PFSK-1 (cell line): ENCODE results near the gene TYR.

ENCODE experiments used
- FOXP2 ChIP-seq: optimal IDR thresholded peaks from 2 replicates; pipeline ENCODE3; 2011; ENCODE audit warnings: borderline replicate concordance, control low read depth, inconsistent platforms; ENCODE audit not compliant: insufficient read depth; ENCODE audit errors: extremely low read length, extremely low read depth
- POLR2AphosphoS5 ChIP-seq: IDR thresholded peaks from 2 replicates; pipeline ENCODE4 v1.6.1; 2012; ENCODE audit warnings: low read depth, mild to moderate bottlenecking, control low read depth, low read length, moderate library complexity
- SIN3A ChIP-seq: IDR thresholded peaks from 2 replicates; pipeline ENCODE4 v1.6.1; 2012; ENCODE audit warnings: mild to moderate bottlenecking, low read length, moderate library complexity, borderline replicate concordance; ENCODE audit not compliant: insufficient read depth
- TAF1 ChIP-seq: IDR thresholded peaks from 2 replicates; pipeline ENCODE4 v1.6.1; 2012; ENCODE audit warnings: low read length, control low read depth, borderline replicate concordance; ENCODE audit not compliant: insufficient read depth
- TF ChIP-seq, protein P1 (sequence below), 2 experiments: IDR thresholded peaks; 2 replicates each; pipeline versions ENCODE4 v1.6.1 to v1.8.0; 2011 to 2012; ENCODE audit warnings: low read depth in 2 of 2, low read length in 2 of 2, control low read depth in 1 of 2, inconsistent platforms in 1 of 2, mild to moderate bottlenecking in 1 of 2, moderate library complexity in 1 of 2; ENCODE audit not compliant: insufficient read depth in 1 of 2

The TYR gene

DNA sequence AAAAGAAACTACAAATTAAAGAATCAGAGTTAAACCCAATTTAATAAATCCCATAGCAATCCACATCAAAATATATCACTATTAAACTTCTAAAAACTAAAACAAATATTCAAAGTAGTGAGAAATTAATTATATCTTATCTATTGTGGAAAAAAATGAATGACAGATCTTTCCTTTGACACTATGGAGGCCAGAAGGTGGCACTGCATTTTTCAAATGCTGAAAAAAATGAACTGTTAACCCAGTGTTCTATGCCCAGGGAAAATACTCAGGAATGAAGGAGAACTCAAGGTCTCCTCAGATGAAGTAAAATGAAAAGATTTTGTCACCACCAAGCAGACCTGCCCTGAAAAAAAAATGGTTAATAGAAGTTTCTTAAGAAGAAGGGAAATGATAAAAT, 27.7 kb downstream of the TYR start:
- no peak for TF ChIP-seq POLR2AphosphoS5
- TF ChIP-seq, protein P1, sequence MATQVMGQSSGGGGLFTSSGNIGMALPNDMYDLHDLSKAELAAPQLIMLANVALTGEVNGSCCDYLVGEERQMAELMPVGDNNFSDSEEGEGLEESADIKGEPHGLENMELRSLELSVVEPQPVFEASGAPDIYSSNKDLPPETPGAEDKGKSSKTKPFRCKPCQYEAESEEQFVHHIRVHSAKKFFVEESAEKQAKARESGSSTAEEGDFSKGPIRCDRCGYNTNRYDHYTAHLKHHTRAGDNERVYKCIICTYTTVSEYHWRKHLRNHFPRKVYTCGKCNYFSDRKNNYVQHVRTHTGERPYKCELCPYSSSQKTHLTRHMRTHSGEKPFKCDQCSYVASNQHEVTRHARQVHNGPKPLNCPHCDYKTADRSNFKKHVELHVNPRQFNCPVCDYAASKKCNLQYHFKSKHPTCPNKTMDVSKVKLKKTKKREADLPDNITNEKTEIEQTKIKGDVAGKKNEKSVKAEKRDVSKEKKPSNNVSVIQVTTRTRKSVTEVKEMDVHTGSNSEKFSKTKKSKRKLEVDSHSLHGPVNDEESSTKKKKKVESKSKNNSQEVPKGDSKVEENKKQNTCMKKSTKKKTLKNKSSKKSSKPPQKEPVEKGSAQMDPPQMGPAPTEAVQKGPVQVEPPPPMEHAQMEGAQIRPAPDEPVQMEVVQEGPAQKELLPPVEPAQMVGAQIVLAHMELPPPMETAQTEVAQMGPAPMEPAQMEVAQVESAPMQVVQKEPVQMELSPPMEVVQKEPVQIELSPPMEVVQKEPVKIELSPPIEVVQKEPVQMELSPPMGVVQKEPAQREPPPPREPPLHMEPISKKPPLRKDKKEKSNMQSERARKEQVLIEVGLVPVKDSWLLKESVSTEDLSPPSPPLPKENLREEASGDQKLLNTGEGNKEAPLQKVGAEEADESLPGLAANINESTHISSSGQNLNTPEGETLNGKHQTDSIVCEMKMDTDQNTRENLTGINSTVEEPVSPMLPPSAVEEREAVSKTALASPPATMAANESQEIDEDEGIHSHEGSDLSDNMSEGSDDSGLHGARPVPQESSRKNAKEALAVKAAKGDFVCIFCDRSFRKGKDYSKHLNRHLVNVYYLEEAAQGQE (IDR thresholded peaks at IDR 0.05; ENCODE audit: insufficient read depth in 1 of 2, low read depth in 2 of 2, low read length in 2 of 2) = no peak
- TF ChIP-seq FOXP2 = no peak
- no peak for TF ChIP-seq TAF1
- no peak for TF ChIP-seq SIN3A

DNA sequence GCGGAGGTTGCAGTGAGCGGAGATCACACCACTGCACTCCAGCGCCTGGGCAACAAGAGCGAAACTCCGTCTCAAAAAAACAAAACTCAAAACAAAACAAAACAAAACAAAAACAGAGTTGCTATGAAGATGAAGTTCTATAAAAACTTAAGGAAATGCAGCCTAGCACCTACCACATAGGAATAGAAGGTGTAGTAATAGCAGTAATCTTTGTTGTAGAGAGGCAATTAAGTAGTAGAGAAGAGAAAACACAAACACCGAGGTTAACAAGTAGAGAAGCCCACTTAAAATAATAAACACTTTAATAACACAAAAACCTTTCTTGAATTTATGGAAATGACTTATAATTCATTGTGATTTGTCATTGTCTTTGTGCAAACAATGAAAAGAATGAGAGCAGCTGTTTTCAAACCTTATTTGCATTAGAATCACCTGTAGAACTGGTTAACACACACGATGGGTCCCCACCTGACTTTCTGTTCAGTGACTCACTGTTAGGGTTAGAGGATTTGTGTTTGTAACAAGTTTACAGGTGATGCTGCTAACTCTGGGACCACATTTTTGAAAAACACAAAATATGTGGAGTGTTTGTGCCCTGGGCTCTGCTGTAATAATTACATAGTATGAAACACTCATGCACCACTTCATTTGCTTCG, 43.1 kb downstream of the TYR start:
- TF ChIP-seq, protein P1 (IDR thresholded peaks at IDR 0.05; ENCODE audit: insufficient read depth in 1 of 2, low read depth in 2 of 2, low read length in 2 of 2) = no peak
- TF ChIP-seq POLR2AphosphoS5 (no peak), FOXP2 (no peak), TAF1 (no peak), SIN3A (no peak)

DNA sequence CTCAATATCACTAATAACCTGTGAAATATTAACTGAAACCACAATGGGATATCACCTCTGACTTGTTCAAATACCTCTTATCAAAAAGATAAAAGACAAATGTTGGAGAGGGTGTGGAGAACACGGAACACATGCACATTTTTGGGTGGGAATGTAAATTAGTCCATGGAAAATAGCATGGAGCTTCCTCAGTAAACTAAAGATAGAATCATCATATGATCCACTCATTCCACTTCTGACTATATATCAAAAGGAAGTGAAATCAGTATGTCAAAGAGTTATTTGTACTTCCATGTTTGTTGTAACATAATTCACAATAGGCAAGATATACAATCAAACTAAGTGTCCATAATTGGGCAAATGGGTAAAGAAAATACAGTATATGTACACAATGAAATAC, 57.4 kb downstream of the TYR start:
- TF ChIP-seq, protein P1 (IDR thresholded peaks at IDR 0.05; ENCODE audit: insufficient read depth in 1 of 2, low read depth in 2 of 2, low read length in 2 of 2) = no peak
- TF ChIP-seq FOXP2 (no peak), SIN3A (no peak), POLR2AphosphoS5 (no peak), TAF1 (no peak)

DNA sequence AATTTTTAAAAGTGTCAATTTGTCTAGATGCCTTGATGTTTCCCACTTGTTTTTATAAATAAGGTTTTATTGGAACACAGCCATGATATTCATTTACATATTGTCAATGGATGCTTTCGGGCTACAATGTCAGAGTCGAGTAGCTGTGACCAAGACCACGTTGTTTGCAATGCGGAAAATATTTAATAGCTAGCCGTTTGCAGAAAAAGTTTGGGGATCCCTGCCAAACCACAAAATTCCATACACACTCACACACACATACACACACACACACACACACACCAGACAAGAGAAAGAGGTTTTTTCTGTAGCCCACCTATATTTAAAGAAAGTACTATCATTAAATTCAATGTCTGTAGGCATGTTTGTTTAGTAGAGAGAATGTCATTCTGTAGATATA, 58.3 kb downstream of the TYR start:
- TF ChIP-seq, protein P1 (IDR thresholded peaks at IDR 0.05; ENCODE audit: insufficient read depth in 1 of 2, low read depth in 2 of 2, low read length in 2 of 2) = no peak
- no peak for TF ChIP-seq FOXP2
- TF ChIP-seq POLR2AphosphoS5 = no peak
- TF ChIP-seq TAF1 = no peak
- TF ChIP-seq SIN3A = no peak
